Panc1 (cell line): ENCODE data around the gene TBC1D23.

ENCODE experiments used
- CTCF ChIP-seq: fragments of 450-650 bp; IDR thresholded peaks from 2 replicates; pipeline ENCODE4 v1.5.1; 2017; ENCODE audit warnings: mild to moderate bottlenecking
- POLR2AphosphoS5 ChIP-seq: IDR thresholded peaks from 2 replicates; pipeline ENCODE4 v1.6.1; 2012; ENCODE audit warnings: mild to moderate bottlenecking, low read depth, low read length, moderate library complexity
- REST ChIP-seq, 2 experiments: IDR thresholded peaks; 2 replicates each; pipeline ENCODE4 v1.6.1; 2011 to 2012; ENCODE audit warnings: low read depth in 2 of 2, control low read depth in 1 of 2, low read length in 1 of 2, mild to moderate bottlenecking in 1 of 2, moderate library complexity in 1 of 2; ENCODE audit not compliant: insufficient read depth in 1 of 2
- SIN3A ChIP-seq: IDR thresholded peaks from 2 replicates; pipeline ENCODE4 v1.6.1; 2012; ENCODE audit warnings: low read depth, mild to moderate bottlenecking, low read length, moderate library complexity, borderline replicate concordance; ENCODE audit not compliant: insufficient read depth
- TCF7L2 ChIP-seq: IDR thresholded peaks from 2 replicates; pipeline ENCODE4 v1.6.1; 2011; ENCODE audit warnings: mild to moderate bottlenecking, low read depth, low read length, inconsistent platforms

- no peak for TF ChIP-seq CTCF
- TF ChIP-seq SIN3A = no peak
- TF ChIP-seq POLR2AphosphoS5 = no peak
- TF ChIP-seq REST (IDR thresholded peaks at IDR 0.05; ENCODE audit: insufficient read depth in 1 of 2, low read depth in 2 of 2, low read length in 1 of 2) = no peak
- TF ChIP-seq TCF7L2 = no peak
Measured at GRCh38 chr3:100244264-100244663, 16.5 kb upstream of the TBC1D23 start.
